Measurements from ENCODE around the gene NUCKS1. TPM values are rescaled to one million over a fixed set of nuclear protein-coding genes. Genes with fewer than 3 reads are reported as not detected.

Gene NUCKS1
- total RNA-seq, 1 donor from 2014 or later, result 104 TPM

- no peak for DNase-seq (ENCODE audit: low read depth)
- H3K4me3 ChIP-seq (ENCODE audit: low read depth, low read length), result no peak overlapping the region
- no peak for TF ChIP-seq CTCF (conservative IDR thresholded peaks at IDR 0.05; ENCODE audit: low read depth, low read length)
Observed at GRCh38 chr1:205772607-205773032, 22.6 kb upstream of the NUCKS1 start.

GRCh38 chr1:205770618-205771017 is 20.6 kb upstream of the NUCKS1 start:
- no peak overlapping the region for H3K4me3 ChIP-seq (ENCODE audit: low read depth, low read length)
- TF ChIP-seq CTCF (conservative IDR thresholded peaks at IDR 0.05; ENCODE audit: low read depth, low read length), result no peak
- no peak for DNase-seq (ENCODE audit: low read depth)

GRCh38 chr1:205769641-205770365 is 19.8 kb upstream of the NUCKS1 start:
- no peak for TF ChIP-seq CTCF (conservative IDR thresholded peaks at IDR 0.05; ENCODE audit: low read depth, low read length)
- no peak overlapping the region for H3K4me3 ChIP-seq (ENCODE audit: low read depth, low read length)
- no peak for DNase-seq (ENCODE audit: low read depth)

GRCh38 chr1:205767248-205767647 is 17.3 kb upstream of the NUCKS1 start:
- TF ChIP-seq CTCF (conservative IDR thresholded peaks at IDR 0.05; ENCODE audit: low read depth, low read length), result no peak
- DNase-seq (ENCODE audit: low read depth), result no peak
- H3K4me3 ChIP-seq (ENCODE audit: low read depth, low read length), result no peak overlapping the region

GRCh38 chr1:205766570-205766969 is 16.6 kb upstream of the NUCKS1 start:
- H3K4me3 ChIP-seq (ENCODE audit: low read depth, low read length), result no peak overlapping the region
- TF ChIP-seq CTCF (conservative IDR thresholded peaks at IDR 0.05; ENCODE audit: low read depth, low read length), result no peak
- no peak for DNase-seq (ENCODE audit: low read depth)

GRCh38 chr1:205766038-205766437 is 16.1 kb upstream of the NUCKS1 start:
- no peak for TF ChIP-seq CTCF (conservative IDR thresholded peaks at IDR 0.05; ENCODE audit: low read depth, low read length)
- no peak for DNase-seq (ENCODE audit: low read depth)
- no peak overlapping the region for H3K4me3 ChIP-seq (ENCODE audit: low read depth, low read length)

GRCh38 chr1:205764578-205764977 is 14.6 kb upstream of the NUCKS1 start:
- TF ChIP-seq CTCF (conservative IDR thresholded peaks at IDR 0.05; ENCODE audit: low read depth, low read length), result no peak
- no peak overlapping the region for H3K4me3 ChIP-seq (ENCODE audit: low read depth, low read length)
- DNase-seq (ENCODE audit: low read depth), result no peak
